ENCODE data around the gene OXNAD1. TPM values are rescaled to one million over a fixed set of nuclear protein-coding genes. Genes with fewer than 3 reads are reported as not detected.

The OXNAD1 gene
- total and polyA plus RNA-seq, 2 of the 13 experiments (the other 11 are each of a cell fraction or from before 2014, with no cell fraction given) = 9.9 to 18.8 TPM

DNA sequence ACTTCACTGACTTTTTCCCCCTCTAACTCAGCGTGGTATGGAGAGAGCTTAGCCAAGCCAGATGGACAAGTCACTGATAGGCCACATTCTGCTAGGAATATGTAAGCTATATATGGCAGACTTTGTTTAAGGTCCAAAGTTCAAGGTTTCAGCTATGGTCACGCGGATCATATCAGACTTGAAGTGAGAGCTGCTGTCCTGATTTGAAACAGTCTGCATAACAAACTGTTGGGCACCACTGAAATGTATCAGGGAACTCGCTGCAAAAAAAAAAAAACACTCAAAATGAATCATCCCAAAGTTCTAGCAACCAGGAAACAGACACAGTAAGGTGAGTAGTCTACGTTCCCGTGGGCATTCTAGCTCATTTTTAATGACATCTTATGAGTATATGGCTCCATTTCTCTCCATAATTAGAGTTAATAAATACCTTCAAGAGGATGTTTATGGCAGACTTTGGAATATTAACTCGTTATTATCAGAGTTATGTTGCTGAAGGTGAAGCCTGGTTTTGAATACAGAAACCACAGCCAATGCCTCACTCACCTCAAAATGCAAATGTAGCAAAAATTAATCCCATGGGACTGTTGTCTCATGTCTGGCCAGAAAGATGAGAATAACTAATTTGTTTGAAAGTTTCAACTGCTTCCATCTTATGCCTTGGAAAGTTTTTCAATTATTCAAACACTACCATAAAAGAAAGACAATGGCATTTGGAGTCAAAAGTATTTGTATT lies 12.6 kb upstream of the OXNAD1 start (continued):
- TF ChIP-seq, protein P1, sequence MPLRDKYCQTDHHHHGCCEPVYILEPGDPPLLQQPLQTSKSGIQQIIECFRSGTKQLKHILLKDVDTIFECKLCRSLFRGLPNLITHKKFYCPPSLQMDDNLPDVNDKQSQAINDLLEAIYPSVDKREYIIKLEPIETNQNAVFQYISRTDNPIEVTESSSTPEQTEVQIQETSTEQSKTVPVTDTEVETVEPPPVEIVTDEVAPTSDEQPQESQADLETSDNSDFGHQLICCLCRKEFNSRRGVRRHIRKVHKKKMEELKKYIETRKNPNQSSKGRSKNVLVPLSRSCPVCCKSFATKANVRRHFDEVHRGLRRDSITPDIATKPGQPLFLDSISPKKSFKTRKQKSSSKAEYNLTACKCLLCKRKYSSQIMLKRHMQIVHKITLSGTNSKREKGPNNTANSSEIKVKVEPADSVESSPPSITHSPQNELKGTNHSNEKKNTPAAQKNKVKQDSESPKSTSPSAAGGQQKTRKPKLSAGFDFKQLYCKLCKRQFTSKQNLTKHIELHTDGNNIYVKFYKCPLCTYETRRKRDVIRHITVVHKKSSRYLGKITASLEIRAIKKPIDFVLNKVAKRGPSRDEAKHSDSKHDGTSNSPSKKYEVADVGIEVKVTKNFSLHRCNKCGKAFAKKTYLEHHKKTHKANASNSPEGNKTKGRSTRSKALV (CRISPR knock-in tag; IDR thresholded peaks at IDR 0.05) = no peak
- TF ChIP-seq HES4 (CRISPR knock-in tag; IDR thresholded peaks at IDR 0.05; ENCODE audit: borderline replicate concordance) = no peak
- TF ChIP-seq, protein P2, sequence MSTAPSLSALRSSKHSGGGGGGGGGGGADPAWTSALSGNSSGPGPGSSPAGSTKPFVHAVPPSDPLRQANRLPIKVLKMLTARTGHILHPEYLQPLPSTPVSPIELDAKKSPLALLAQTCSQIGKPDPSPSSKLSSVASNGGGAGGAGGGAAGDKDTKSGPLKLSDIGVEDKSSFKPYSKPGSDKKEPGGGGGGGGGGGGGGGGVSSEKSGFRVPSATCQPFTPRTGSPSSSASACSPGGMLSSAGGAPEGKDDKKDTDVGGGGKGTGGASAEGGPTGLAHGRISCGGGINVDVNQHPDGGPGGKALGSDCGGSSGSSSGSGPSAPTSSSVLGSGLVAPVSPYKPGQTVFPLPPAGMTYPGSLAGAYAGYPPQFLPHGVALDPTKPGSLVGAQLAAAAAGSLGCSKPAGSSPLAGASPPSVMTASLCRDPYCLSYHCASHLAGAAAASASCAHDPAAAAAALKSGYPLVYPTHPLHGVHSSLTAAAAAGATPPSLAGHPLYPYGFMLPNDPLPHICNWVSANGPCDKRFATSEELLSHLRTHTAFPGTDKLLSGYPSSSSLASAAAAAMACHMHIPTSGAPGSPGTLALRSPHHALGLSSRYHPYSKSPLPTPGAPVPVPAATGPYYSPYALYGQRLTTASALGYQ (CRISPR knock-in tag; IDR thresholded peaks at IDR 0.05) = no peak
- TF ChIP-seq ZNF547 (CRISPR knock-in tag; IDR thresholded peaks at IDR 0.05) = no peak
- TF ChIP-seq, protein P3, sequence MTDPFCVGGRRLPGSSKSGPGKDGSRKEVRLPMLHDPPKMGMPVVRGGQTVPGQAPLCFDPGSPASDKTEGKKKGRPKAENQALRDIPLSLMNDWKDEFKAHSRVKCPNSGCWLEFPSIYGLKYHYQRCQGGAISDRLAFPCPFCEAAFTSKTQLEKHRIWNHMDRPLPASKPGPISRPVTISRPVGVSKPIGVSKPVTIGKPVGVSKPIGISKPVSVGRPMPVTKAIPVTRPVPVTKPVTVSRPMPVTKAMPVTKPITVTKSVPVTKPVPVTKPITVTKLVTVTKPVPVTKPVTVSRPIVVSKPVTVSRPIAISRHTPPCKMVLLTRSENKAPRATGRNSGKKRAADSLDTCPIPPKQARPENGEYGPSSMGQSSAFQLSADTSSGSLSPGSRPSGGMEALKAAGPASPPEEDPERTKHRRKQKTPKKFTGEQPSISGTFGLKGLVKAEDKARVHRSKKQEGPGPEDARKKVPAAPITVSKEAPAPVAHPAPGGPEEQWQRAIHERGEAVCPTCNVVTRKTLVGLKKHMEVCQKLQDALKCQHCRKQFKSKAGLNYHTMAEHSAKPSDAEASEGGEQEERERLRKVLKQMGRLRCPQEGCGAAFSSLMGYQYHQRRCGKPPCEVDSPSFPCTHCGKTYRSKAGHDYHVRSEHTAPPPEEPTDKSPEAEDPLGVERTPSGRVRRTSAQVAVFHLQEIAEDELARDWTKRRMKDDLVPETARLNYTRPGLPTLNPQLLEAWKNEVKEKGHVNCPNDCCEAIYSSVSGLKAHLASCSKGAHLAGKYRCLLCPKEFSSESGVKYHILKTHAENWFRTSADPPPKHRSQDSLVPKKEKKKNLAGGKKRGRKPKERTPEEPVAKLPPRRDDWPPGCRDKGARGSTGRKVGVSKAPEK (CRISPR knock-in tag; IDR thresholded peaks at IDR 0.05; ENCODE audit: borderline replicate concordance) = no peak
- TF ChIP-seq, protein P4, sequence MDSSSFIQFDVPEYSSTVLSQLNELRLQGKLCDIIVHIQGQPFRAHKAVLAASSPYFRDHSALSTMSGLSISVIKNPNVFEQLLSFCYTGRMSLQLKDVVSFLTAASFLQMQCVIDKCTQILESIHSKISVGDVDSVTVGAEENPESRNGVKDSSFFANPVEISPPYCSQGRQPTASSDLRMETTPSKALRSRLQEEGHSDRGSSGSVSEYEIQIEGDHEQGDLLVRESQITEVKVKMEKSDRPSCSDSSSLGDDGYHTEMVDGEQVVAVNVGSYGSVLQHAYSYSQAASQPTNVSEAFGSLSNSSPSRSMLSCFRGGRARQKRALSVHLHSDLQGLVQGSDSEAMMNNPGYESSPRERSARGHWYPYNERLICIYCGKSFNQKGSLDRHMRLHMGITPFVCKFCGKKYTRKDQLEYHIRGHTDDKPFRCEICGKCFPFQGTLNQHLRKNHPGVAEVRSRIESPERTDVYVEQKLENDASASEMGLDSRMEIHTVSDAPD (CRISPR knock-in tag; IDR thresholded peaks at IDR 0.05) = no peak
- TF ChIP-seq ZNF333 (CRISPR knock-in tag; IDR thresholded peaks at IDR 0.05; ENCODE audit: borderline replicate concordance) = no peak
- no peak for TF ChIP-seq MED8 (CRISPR knock-in tag; IDR thresholded peaks at IDR 0.05; ENCODE audit: insufficient replicate concordance)
- no peak for TF ChIP-seq ZFY (CRISPR knock-in tag; IDR thresholded peaks at IDR 0.05)
- TF ChIP-seq, protein P5, sequence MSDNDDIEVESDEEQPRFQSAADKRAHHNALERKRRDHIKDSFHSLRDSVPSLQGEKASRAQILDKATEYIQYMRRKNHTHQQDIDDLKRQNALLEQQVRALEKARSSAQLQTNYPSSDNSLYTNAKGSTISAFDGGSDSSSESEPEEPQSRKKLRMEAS (IDR thresholded peaks at IDR 0.05) = peak; percentile 54; the same call in 1 of the 2 replicates
- TF ChIP-seq, protein P6, sequence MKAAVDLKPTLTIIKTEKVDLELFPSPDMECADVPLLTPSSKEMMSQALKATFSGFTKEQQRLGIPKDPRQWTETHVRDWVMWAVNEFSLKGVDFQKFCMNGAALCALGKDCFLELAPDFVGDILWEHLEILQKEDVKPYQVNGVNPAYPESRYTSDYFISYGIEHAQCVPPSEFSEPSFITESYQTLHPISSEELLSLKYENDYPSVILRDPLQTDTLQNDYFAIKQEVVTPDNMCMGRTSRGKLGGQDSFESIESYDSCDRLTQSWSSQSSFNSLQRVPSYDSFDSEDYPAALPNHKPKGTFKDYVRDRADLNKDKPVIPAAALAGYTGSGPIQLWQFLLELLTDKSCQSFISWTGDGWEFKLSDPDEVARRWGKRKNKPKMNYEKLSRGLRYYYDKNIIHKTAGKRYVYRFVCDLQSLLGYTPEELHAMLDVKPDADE (CRISPR knock-in tag; IDR thresholded peaks at IDR 0.05) = no peak
- TF ChIP-seq ZSCAN22 (CRISPR knock-in tag; IDR thresholded peaks at IDR 0.05) = no peak
- no peak for TF ChIP-seq HOXD1 (CRISPR knock-in tag; IDR thresholded peaks at IDR 0.05)
- no peak for TF ChIP-seq MLLT10 (CRISPR knock-in tag; IDR thresholded peaks at IDR 0.05)
- no peak for TF ChIP-seq BRD4 (CRISPR knock-in tag; IDR thresholded peaks at IDR 0.05)
- TF ChIP-seq, protein P7, sequence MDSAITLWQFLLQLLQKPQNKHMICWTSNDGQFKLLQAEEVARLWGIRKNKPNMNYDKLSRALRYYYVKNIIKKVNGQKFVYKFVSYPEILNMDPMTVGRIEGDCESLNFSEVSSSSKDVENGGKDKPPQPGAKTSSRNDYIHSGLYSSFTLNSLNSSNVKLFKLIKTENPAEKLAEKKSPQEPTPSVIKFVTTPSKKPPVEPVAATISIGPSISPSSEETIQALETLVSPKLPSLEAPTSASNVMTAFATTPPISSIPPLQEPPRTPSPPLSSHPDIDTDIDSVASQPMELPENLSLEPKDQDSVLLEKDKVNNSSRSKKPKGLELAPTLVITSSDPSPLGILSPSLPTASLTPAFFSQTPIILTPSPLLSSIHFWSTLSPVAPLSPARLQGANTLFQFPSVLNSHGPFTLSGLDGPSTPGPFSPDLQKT (CRISPR knock-in tag; IDR thresholded peaks at IDR 0.05; ENCODE audit: borderline replicate concordance) = no peak

Measured in HepG2 (cell line).